HFF-Myc (cell line): ENCODE results near the gene ATPAF2.
"Not testable (repeated sequence)": the region's sequence is repeated elsewhere in the genome, so short reads cannot be mapped to it uniquely, and the experiment has no call there.

Experiments
- DNase-seq: peaks from one replicate; pipeline ENCODE4 v3.0.0-alpha.2; 2011; ENCODE audit warnings: low read depth; ENCODE audit errors: extremely low read depth
- H3K4me3 ChIP-seq: replicated peaks from 2 replicates; pipeline ENCODE4 v1.5.1; 2011; ENCODE audit warnings: low read depth, mild to moderate bottlenecking, control low read depth, low read length
- TF ChIP-seq, protein P1 (sequence below): IDR thresholded peaks from 2 replicates; pipeline ENCODE4 v1.5.1; 2012; ENCODE audit warnings: mild to moderate bottlenecking, low read depth, low read length, control low read depth; ENCODE audit errors: missing control alignments

Gene ATPAF2

DNA sequence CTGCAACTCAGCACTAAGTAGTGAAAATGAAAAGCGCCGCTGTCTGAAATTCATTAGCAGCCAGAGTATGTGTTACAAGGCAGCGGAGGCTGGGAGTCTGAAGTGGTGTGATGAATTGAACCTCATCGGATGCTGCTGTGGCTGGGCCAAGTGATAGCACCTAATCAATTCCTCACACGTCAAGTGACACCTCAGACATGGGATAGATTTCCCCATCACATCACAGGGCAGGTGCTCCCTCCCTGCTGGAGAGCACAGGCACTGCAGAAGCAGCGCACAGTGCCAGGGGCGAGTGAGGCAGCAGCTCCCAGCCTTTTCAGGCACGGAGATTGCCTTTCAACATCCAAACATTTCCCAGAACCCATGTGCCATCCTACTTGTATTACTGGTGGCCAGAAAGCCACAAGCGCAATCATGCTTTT lies 34.1 kb downstream of the ATPAF2 start:
- DNase-seq = no peak
- TF ChIP-seq, protein P1, sequence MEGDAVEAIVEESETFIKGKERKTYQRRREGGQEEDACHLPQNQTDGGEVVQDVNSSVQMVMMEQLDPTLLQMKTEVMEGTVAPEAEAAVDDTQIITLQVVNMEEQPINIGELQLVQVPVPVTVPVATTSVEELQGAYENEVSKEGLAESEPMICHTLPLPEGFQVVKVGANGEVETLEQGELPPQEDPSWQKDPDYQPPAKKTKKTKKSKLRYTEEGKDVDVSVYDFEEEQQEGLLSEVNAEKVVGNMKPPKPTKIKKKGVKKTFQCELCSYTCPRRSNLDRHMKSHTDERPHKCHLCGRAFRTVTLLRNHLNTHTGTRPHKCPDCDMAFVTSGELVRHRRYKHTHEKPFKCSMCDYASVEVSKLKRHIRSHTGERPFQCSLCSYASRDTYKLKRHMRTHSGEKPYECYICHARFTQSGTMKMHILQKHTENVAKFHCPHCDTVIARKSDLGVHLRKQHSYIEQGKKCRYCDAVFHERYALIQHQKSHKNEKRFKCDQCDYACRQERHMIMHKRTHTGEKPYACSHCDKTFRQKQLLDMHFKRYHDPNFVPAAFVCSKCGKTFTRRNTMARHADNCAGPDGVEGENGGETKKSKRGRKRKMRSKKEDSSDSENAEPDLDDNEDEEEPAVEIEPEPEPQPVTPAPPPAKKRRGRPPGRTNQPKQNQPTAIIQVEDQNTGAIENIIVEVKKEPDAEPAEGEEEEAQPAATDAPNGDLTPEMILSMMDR = peak; percentile 12
- H3K4me3 ChIP-seq = no peak overlapping the region

- no peak for DNase-seq
- no peak overlapping the region for H3K4me3 ChIP-seq
- TF ChIP-seq, protein P1 = no peak
Measured at GRCh38 chr17:18004345-18004744, 34.6 kb downstream of the ATPAF2 start.

- TF ChIP-seq, protein P1 = no peak
- peak; percentile 19 for DNase-seq
Measured at GRCh38 chr17:18002171-18002570, 36.8 kb downstream of the ATPAF2 start.

GRCh38 chr17:18000030-18000408 lies 38.9 kb downstream of the ATPAF2 start:
- TF ChIP-seq, protein P1 = no peak

More at GRCh38 chr17:18002171-18002570, 36.8 kb downstream of the ATPAF2 start:
- H3K4me3 ChIP-seq = no peak overlapping the region

DNA sequence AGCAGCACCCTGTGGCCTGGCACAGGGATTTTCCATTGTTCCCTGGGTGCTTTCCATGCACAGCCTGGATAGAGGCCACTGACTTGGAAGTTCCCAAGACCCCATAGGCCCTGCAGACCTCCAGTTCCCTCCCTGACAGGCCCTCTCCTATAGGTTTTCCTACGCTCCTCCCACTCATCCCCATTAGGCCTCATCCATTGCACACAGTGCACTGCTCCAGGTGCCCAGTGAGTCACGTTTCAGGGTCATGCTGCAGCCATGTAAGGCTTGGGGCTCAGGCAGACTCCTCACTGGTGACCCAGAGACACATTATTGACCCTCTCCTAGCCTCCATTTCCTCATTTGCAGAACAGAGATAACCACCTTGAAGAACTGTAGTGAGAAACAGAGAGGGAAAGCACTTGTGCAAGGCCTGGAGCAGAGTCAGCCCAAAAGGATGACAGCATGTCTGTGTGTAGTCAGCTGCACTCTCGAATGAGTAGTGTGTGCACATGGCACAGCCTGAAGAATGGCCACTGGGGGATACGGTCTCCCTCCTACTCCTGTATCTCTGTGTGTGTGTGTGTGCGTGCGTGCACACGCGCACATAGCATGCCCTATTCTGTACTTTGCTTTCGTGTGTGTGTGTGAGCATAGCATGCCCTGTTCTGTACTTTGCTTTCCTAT lies 39.5 kb downstream of the ATPAF2 start:
- H3K4me3 ChIP-seq = no peak overlapping the region
- TF ChIP-seq, protein P1 = no peak
- no peak for DNase-seq

More at GRCh38 chr17:18000030-18000408, 38.9 kb downstream of the ATPAF2 start:
- no peak for DNase-seq
- no peak overlapping the region for H3K4me3 ChIP-seq

DNA sequence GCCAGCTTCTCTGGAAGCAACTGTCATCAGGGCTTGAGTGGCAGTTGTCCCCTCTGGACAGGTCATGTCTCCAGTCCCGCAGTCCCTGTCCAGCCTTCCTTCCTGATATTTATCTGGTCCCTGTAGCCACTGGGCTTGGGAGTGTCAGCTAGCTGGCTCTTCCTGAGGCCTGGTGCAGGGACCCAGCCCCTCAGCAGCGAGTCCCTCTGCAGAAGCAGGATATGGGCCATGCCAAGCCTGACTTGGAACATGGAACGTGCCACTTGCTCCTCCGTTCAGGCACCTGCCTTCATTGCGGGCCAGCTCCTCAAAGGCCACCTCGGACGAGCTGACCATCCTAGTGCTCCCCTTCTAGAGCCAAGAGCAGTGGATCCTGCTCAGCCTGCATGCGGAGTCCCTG lies 40.0 kb downstream of the ATPAF2 start:
- TF ChIP-seq, protein P1 = no peak
- no peak overlapping the region for H3K4me3 ChIP-seq
- no peak for DNase-seq

DNA sequence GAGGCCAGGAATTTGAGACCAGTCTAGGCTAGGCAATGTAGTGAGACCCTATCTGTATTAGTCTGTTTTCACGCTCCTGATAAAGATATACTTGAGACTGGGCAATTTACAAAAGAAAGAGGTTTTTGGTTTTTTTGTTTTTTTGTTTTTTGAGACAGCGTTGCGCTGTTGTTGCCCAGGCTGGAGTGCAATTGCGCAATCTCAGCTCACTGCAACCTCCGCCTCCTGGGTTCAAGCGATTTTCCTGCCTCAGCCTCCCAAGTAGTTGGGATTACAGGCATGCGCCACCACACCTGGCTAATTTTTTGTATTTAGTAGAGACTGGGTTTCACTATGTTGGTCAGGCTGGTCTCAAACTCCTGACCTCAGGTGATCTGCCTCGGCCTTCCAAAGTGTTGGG lies 43.1 kb downstream of the ATPAF2 start:
- DNase-seq, H3K4me3 ChIP-seq: not testable (repeated sequence)
